Upper lobe of left lung (tissue), 4 donors: ENCODE data around the gene ABCA7.

ENCODE experiments used
- EP300 ChIP-seq, 4 donors: sonication (generic); formaldehyde crosslinking; IDR thresholded peaks; one replicate each; pipeline ENCODE4 v1.5.1; 2017; ENCODE audit warnings: antibody characterized with exemption in 4 of 4, control low read depth in 2 of 4
- POLR2A ChIP-seq, 4 donors: fragments of 450-650 bp; IDR thresholded peaks; one replicate each; pipeline ENCODE4 v1.5.1; 2016 to 2017; ENCODE audit warnings: antibody characterized with exemption in 4 of 4, mild to moderate bottlenecking in 2 of 4
- POLR2AphosphoS5 ChIP-seq, 2 donors: sonication (generic); formaldehyde crosslinking; IDR thresholded peaks; one replicate each; pipeline ENCODE4 v1.5.1; 2017; ENCODE audit warnings: antibody characterized with exemption in 2 of 2
- TF ChIP-seq, protein P1 (sequence below), 6 experiments: fragments of 450-650 bp in 4 of 6; fragments of 200-600 bp in 2 of 6; sonication (generic) in 2 of 6; IDR thresholded peaks; one replicate each; pipeline ENCODE4 v1.5.1; 2016 to 2019; ENCODE audit warnings: antibody characterized with exemption in 6 of 6

DNA sequence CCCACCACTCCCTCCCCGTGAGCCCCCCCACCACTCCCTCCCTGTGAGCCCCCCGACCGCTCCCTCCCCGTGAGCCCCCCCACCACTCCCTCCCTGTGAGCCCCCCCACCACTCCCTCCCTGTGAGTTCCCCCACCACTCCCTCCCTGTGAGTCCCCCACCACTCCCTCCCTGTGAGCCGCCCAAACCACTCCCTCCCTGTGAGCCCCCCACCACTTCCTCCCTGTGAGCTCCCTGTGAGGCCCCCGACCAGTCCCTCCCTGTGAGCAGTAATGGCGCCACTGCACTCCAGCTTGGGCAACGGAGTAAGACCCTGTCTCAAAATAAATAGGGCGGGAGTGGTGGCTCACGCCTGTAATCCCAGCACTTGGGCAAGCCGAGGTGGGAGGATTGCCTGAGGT is 9.9 kb downstream of the ABCA7 start:
- TF ChIP-seq, protein P1, sequence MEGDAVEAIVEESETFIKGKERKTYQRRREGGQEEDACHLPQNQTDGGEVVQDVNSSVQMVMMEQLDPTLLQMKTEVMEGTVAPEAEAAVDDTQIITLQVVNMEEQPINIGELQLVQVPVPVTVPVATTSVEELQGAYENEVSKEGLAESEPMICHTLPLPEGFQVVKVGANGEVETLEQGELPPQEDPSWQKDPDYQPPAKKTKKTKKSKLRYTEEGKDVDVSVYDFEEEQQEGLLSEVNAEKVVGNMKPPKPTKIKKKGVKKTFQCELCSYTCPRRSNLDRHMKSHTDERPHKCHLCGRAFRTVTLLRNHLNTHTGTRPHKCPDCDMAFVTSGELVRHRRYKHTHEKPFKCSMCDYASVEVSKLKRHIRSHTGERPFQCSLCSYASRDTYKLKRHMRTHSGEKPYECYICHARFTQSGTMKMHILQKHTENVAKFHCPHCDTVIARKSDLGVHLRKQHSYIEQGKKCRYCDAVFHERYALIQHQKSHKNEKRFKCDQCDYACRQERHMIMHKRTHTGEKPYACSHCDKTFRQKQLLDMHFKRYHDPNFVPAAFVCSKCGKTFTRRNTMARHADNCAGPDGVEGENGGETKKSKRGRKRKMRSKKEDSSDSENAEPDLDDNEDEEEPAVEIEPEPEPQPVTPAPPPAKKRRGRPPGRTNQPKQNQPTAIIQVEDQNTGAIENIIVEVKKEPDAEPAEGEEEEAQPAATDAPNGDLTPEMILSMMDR (IDR thresholded peaks at IDR 0.05), result no peak
- TF ChIP-seq EP300 (IDR thresholded peaks at IDR 0.05) (no peak), POLR2AphosphoS5 (IDR thresholded peaks at IDR 0.05) (no peak), POLR2A (IDR thresholded peaks at IDR 0.05) (no peak)
